IPS-NIHi7 (cell line): ENCODE results near the gene GCNT2.
"Not testable (repeated sequence)": the region's sequence is repeated elsewhere in the genome, so short reads cannot be mapped to it uniquely, and the experiment has no call there.

ENCODE experiments used
- DNase-seq: peaks from one replicate; pipeline ENCODE4 v3.0.0; 2012; ENCODE audit warnings: mixed read lengths; ENCODE audit errors: extremely low spot score

Gene GCNT2

GRCh38 chr6:10610289-10610688 lies 89.1 kb downstream of the GCNT2 start:
- no peak for DNase-seq

GRCh38 chr6:10612161-10612560 lies 91.0 kb downstream of the GCNT2 start:
- no peak for DNase-seq

GRCh38 chr6:10613077-10613476 lies 91.9 kb downstream of the GCNT2 start:
- DNase-seq = no peak

GRCh38 chr6:10613723-10614122 lies 92.6 kb downstream of the GCNT2 start:
- DNase-seq = no peak

- DNase-seq = no peak
Observed at GRCh38 chr6:10615675-10616074, 94.5 kb downstream of the GCNT2 start.

- not testable (repeated sequence) for DNase-seq
Observed at GRCh38 chr6:10616266-10616665, 95.1 kb downstream of the GCNT2 start.

GRCh38 chr6:10617008-10617696 lies 96.0 kb downstream of the GCNT2 start:
- DNase-seq = no peak

- DNase-seq = no peak
Observed at GRCh38 chr6:10618409-10618808, 97.3 kb downstream of the GCNT2 start.

GRCh38 chr6:10621213-10621612 lies 100.1 kb downstream of the GCNT2 start:
- DNase-seq = no peak

- no peak for DNase-seq
Observed at GRCh38 chr6:10621847-10622246, 100.7 kb downstream of the GCNT2 start.

- no peak for DNase-seq
Observed at GRCh38 chr6:10624836-10625235, 103.7 kb downstream of the GCNT2 start.

- no peak for DNase-seq
Observed at GRCh38 chr6:10626154-10626741, 105.1 kb downstream of the GCNT2 start.

- no peak for DNase-seq
Observed at GRCh38 chr6:10627800-10628199, 106.6 kb downstream of the GCNT2 start.

- DNase-seq = no peak
Observed at GRCh38 chr6:10630178-10630577, 109.0 kb downstream of the GCNT2 start.

- peak; percentile 49 for DNase-seq
Observed at GRCh38 chr6:10633216-10633615, 112.1 kb downstream of the GCNT2 start.

- DNase-seq = no peak
Observed at GRCh38 chr6:10640412-10640811, 119.3 kb downstream of the GCNT2 start.

GRCh38 chr6:10641528-10641927 lies 120.4 kb downstream of the GCNT2 start:
- DNase-seq = no peak

GRCh38 chr6:10643201-10643651 lies 122.1 kb downstream of the GCNT2 start:
- DNase-seq = no peak

- DNase-seq = no peak
Observed at GRCh38 chr6:10644225-10644624, 123.1 kb downstream of the GCNT2 start.

- no peak for DNase-seq
Observed at GRCh38 chr6:10655508-10656055, 134.4 kb downstream of the GCNT2 start.

- DNase-seq = no peak
Observed at GRCh38 chr6:10658910-10659698, 138.0 kb downstream of the GCNT2 start.

- DNase-seq = no peak
Observed at GRCh38 chr6:10659699-10660348, 138.7 kb downstream of the GCNT2 start.
